Tibial nerve (tissue), 4 donors: ENCODE data around the gene PMIS2.

Experiments used
- CTCF ChIP-seq, 5 experiments: fragments of 200-600 bp in 3 of 5; fragments of 450-650 bp in 2 of 5; sonication (generic) in 3 of 5; IDR thresholded peaks; one replicate each; pipeline ENCODE4 v1.5.1; 2016 to 2019; ENCODE audit warnings: antibody characterized with exemption in 5 of 5, mild to moderate bottlenecking in 3 of 5, moderate library complexity in 2 of 5
- EP300 ChIP-seq, 2 donors: sonication (generic); formaldehyde crosslinking; IDR thresholded peaks; one replicate each; pipeline ENCODE4 v1.6.1; 2017; ENCODE audit warnings: antibody characterized with exemption in 2 of 2, mild to moderate bottlenecking in 1 of 2
- POLR2A ChIP-seq, 2 donors: fragments of 450-650 bp; IDR thresholded peaks; one replicate each; pipeline ENCODE4 v1.6.1; 2017; ENCODE audit warnings: antibody characterized with exemption in 2 of 2, mild to moderate bottlenecking in 2 of 2, moderate library complexity in 2 of 2

- TF ChIP-seq CTCF (IDR thresholded peaks at IDR 0.05) (no peak), POLR2A (IDR thresholded peaks at IDR 0.05) (no peak), EP300 (IDR thresholded peaks at IDR 0.05) (no peak)
Observed at GRCh38 chr19:35618857-35619256, 32.9 kb downstream of the PMIS2 start.
